IMR-90 (cell line): Measurements from ENCODE around the gene YBEY. TPM values are rescaled to one million over a fixed set of nuclear protein-coding genes. Genes with fewer than 3 reads are reported as not detected.

Source experiments
- ATAC-seq: fragments of 200-7000 bp; cut with Tn5 transposase; 2 replicates; pipeline ENCODE4 v1.9.1; 2020; ENCODE audit warnings: low read depth, mild to moderate bottlenecking, moderate library complexity
- BruUV-seq: library from RNA; stranded (reverse); fragments of 400-500 nt; replicated peaks from 2 replicates; lab custom pipeline; 2021; lab: Mats Ljungman, UMichigan
- CTCF ChIA-PET: fragments of 300-600 bp; formaldehyde crosslinking; extraction: SDS; loops from one replicate; lab custom pipeline; 2021; ENCODE audit warnings: antibody characterized with exemption; lab: Yijun Ruan, JAX
- POLR2A ChIA-PET: fragments of 300-600 bp; sonication (Branson Sonifier 250); formaldehyde crosslinking; loops from one replicate; lab custom pipeline; 2022; ENCODE audit warnings: antibody characterized with exemption; ENCODE audit not compliant: unreplicated experiment; lab: Charles Lee
- DNase-seq: peaks from one replicate; pipeline ENCODE4 v3.0.0; 2013
- H2AFZ ChIP-seq: replicated peaks from 2 replicates; pipeline ENCODE3; 2013; ENCODE audit warnings: low read length, mild to moderate bottlenecking; ENCODE audit not compliant: poor library complexity
- H2AK5ac ChIP-seq: 2 replicates; pipeline ENCODE4 v1.6.1; 2013; ENCODE audit warnings: low read depth, low read length, inconsistent platforms
- H2AK9ac ChIP-seq: replicated peaks from 2 replicates; pipeline ENCODE3; 2013; ENCODE audit warnings: mild to moderate bottlenecking, low read depth, low read length, moderate library complexity; ENCODE audit not compliant: poor library complexity
- H2BK120ac ChIP-seq: 2 replicates; pipeline ENCODE4 v1.6.1; 2013; ENCODE audit warnings: low read depth, low read length, inconsistent platforms
- H2BK15ac ChIP-seq: 3 replicates; pipeline ENCODE4 v1.6.1; 2013; ENCODE audit warnings: low read depth, low read length, inconsistent platforms
- H2BK20ac ChIP-seq: 2 replicates; pipeline ENCODE4 v1.6.1; 2013; ENCODE audit warnings: low read depth, mild to moderate bottlenecking, inconsistent platforms, low read length, moderate library complexity
- H2BK5ac ChIP-seq: 2 replicates; pipeline ENCODE4 v1.6.1; 2013; ENCODE audit warnings: mild to moderate bottlenecking, low read depth, low read length, inconsistent platforms; ENCODE audit not compliant: poor library complexity, severe bottlenecking
- H3K14ac ChIP-seq: replicated peaks from 2 replicates; pipeline ENCODE4 v1.6.1; 2013; ENCODE audit warnings: low read depth, low read length, inconsistent platforms
- H3K18ac ChIP-seq: 2 replicates; pipeline ENCODE4 v1.6.1; 2013; ENCODE audit warnings: low read depth, low read length, control low read depth
- H3K23ac ChIP-seq: 2 replicates; pipeline ENCODE4 v1.6.1; 2013; ENCODE audit warnings: low read depth, low read length, inconsistent platforms
- H3K27ac ChIP-seq: 2 replicates; pipeline ENCODE4 v1.5.1; 2013; ENCODE audit warnings: mild to moderate bottlenecking, control low read depth, low read length; ENCODE audit not compliant: insufficient read depth
- H3K27me3 ChIP-seq: 2 replicates; pipeline ENCODE4 v1.6.1; 2013; ENCODE audit warnings: low read length; ENCODE audit not compliant: control insufficient read depth, insufficient read depth
- H3K36me3 ChIP-seq: 2 replicates; pipeline ENCODE4 v1.6.1; 2013; ENCODE audit warnings: low read length, mixed read lengths; ENCODE audit not compliant: control insufficient read depth, insufficient read depth
- H3K4ac ChIP-seq: 2 replicates; pipeline ENCODE4 v1.6.1; 2013; ENCODE audit warnings: low read depth, low read length, inconsistent platforms
- H3K4me1 ChIP-seq: 2 replicates; pipeline ENCODE4 v1.6.1; 2013; ENCODE audit warnings: low read length, mixed read lengths; ENCODE audit not compliant: control insufficient read depth, insufficient read depth
- H3K4me2 ChIP-seq: 2 replicates; pipeline ENCODE4 v1.6.1; 2013; ENCODE audit warnings: low read depth, mild to moderate bottlenecking, control low read depth, low read length, moderate library complexity
- H3K4me3 ChIP-seq: 2 replicates; pipeline ENCODE4 v1.5.1; 2013; ENCODE audit warnings: low read depth, mild to moderate bottlenecking, control low read depth, low read length, moderate library complexity; ENCODE audit not compliant: insufficient read depth
- H3K56ac ChIP-seq: 2 replicates; pipeline ENCODE4 v1.6.1; 2013; ENCODE audit warnings: low read length, inconsistent platforms; ENCODE audit not compliant: insufficient read depth; ENCODE audit errors: extremely low read depth
- H3K79me1 ChIP-seq, 2 experiments: 2 replicates each; pipeline ENCODE4 v1.6.1; 2013; ENCODE audit warnings: low read length in 2 of 2, inconsistent platforms in 1 of 2, low read depth in 1 of 2
- H3K9ac ChIP-seq: 2 replicates; pipeline ENCODE4 v1.6.1; 2013; ENCODE audit warnings: low read depth, low read length, control low read depth
- H3K9me1 ChIP-seq: 2 replicates; pipeline ENCODE4 v1.6.1; 2013; ENCODE audit warnings: low read length, inconsistent platforms; ENCODE audit not compliant: insufficient read depth
- H3K9me3 ChIP-seq: 2 replicates; pipeline ENCODE4 v1.6.1; 2013; ENCODE audit warnings: low read length; ENCODE audit not compliant: control insufficient read depth, insufficient read depth
- H4K20me1 ChIP-seq: 2 replicates; pipeline ENCODE4 v1.6.1; 2013; ENCODE audit warnings: low read length, inconsistent platforms; ENCODE audit not compliant: insufficient read depth
- H4K5ac ChIP-seq: 2 replicates; pipeline ENCODE4 v1.6.1; 2013; ENCODE audit warnings: mild to moderate bottlenecking, low read depth, low read length, control low read depth
- H4K8ac ChIP-seq, 2 experiments: 2 replicates each; pipeline ENCODE4 v1.6.1; 2013; ENCODE audit warnings: low read depth in 2 of 2, low read length in 2 of 2, control low read depth in 1 of 2, inconsistent platforms in 1 of 2
- H4K91ac ChIP-seq: 2 replicates; pipeline ENCODE4 v1.6.1; 2013; ENCODE audit warnings: low read depth, low read length, inconsistent platforms; ENCODE audit not compliant: insufficient read depth
- BHLHE40 ChIP-seq: fragments of 150-350 bp; IDR thresholded peaks from 2 replicates; pipeline ENCODE4 v1.6.1; 2016; ENCODE audit warnings: mild to moderate bottlenecking, low read depth, low read length
- CEBPB ChIP-seq: IDR thresholded peaks from 2 replicates; pipeline ENCODE4 v1.6.1; 2012; ENCODE audit warnings: low read depth, low read length, improper control_type of control experiment
- FOS ChIP-seq: fragments of 150-350 bp; IDR thresholded peaks from 2 replicates; pipeline ENCODE4 v1.6.1; 2016; ENCODE audit warnings: low read depth, low read length
- MAZ ChIP-seq: IDR thresholded peaks from 2 replicates; pipeline ENCODE4 v1.6.1; 2012; ENCODE audit warnings: low read depth, mild to moderate bottlenecking, low read length, improper control_type of control experiment, moderate library complexity, borderline replicate concordance
- MXI1 ChIP-seq: IDR thresholded peaks from 2 replicates; pipeline ENCODE4 v1.6.1; 2012; ENCODE audit warnings: low read depth, mild to moderate bottlenecking, low read length, moderate library complexity, borderline replicate concordance
- NFE2L2 ChIP-seq: fragments of 150-350 bp; IDR thresholded peaks from 2 replicates; pipeline ENCODE4 v1.6.1; 2016; ENCODE audit warnings: low read depth, mild to moderate bottlenecking, low read length
- POLR2A ChIP-seq: IDR thresholded peaks from 2 replicates; pipeline ENCODE4 v1.6.1; 2012; ENCODE audit warnings: mild to moderate bottlenecking, low read depth, low read length
- RAD21 ChIP-seq: IDR thresholded peaks from 2 replicates; pipeline ENCODE4 v1.6.1; 2012; ENCODE audit warnings: low read length, improper control_type of control experiment
- RCOR1 ChIP-seq: IDR thresholded peaks from 2 replicates; pipeline ENCODE4 v1.6.1; 2012; ENCODE audit warnings: mild to moderate bottlenecking, low read length, improper control_type of control experiment; ENCODE audit not compliant: insufficient replicate concordance
- RFX5 ChIP-seq: IDR thresholded peaks from 2 replicates; pipeline ENCODE4 v1.8.0; 2012; ENCODE audit warnings: low read depth, mild to moderate bottlenecking, low read length, moderate library complexity
- SMC3 ChIP-seq: fragments of 150-350 bp; IDR thresholded peaks from 2 replicates; pipeline ENCODE4 v1.6.1; 2016; ENCODE audit warnings: low read depth, mild to moderate bottlenecking, antibody characterized with exemption, low read length, moderate library complexity
- WGBS, 2 experiments: methylation state at CpG; one replicate each; pipeline versions ENCODE4 v1.1.5 to v1.1.7; 2013; ENCODE audit warnings: missing lambda C conversion rate in 2 of 2; ENCODE audit not compliant: insufficient read length in 1 of 2; ENCODE audit errors: extremely low coverage in 2 of 2; 5-methylcytosine and 5-hydroxymethylcytosine counted together
- dilution Hi-C: fragments of 300-500 bp; cut with HindIII; formaldehyde crosslinking; loops from one replicate; pipeline ENCODE4 v1.14.3; 2018; ENCODE audit warnings: low sequenced_read_pairs; ENCODE audit not compliant: unreplicated experiment
- in situ Hi-C: fragments of 300-500 bp; cut with MboI; formaldehyde crosslinking; loops from 3 replicates; pipeline ENCODE4 v1.14.3; 2019; ENCODE audit warnings: low sequenced_read_pairs, inconsistent platforms, mixed read lengths
- intact Hi-C: fragments of 100-400 bp; cut with micrococcal nuclease; formaldehyde crosslinking; loops from 2 replicates; pipeline ENCODE4 v1.10.0; 2022
- polyA plus RNA-seq, 3 experiments: library from polyadenylated mRNA; depleted of rRNA; stranded (reverse); fragments of >200 nt; gene quantifications; 2 replicates each; pipeline ENCODE4 v1.2.3, GENCODE V29; 2012; ENCODE audit warnings: low replicate concordance in 1 of 3
- total RNA-seq: library from RNA; depleted of rRNA; stranded (reverse); fragments of >200 nt; gene quantifications from 2 replicates; pipeline ENCODE4 v1.2.3, GENCODE V29; 2012
- TF ChIP-seq, protein P1 (sequence below): fragments of 150-350 bp; IDR thresholded peaks from 2 replicates; pipeline ENCODE4 v1.6.1; 2017; ENCODE audit warnings: mild to moderate bottlenecking, antibody characterized with exemption, low read length, low read depth
- TF ChIP-seq, protein P2 (sequence below): conservative IDR thresholded peaks from 2 replicates; pipeline ENCODE4 v1.5.1; 2012; ENCODE audit warnings: mild to moderate bottlenecking, low read depth, low read length, improper control_type of control experiment

Gene YBEY
- total and polyA plus RNA-seq, 2 of the 4 experiments (the other 2 are of a cell fraction): 5.9 to 26.2 TPM

DNA sequence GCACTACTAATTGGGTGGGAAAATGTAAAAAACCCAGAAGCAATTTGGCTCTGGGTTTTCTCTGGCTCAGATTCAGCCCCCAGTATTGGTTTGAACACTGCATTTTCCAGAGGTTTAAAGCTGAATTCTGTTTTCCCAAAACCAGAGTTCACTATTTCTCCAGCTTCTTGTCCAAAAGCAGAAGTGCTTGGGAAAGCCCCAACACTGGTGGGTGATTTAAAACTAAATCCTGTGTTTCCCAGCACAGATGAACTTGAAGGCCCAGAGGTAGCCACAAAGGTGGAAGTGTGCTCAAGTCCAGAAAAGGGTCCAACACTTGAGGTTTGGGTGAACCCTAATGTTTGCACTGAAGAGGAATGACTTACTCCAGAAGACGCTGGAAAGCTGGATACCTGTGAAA lies 1.4 kb upstream of the YBEY start:
- dilution Hi-C loops (no loop called here), intact Hi-C loops (loop anchor here (1.0 to 5.0 kb wide), 3 partner anchors 41 to 312 kb away; no protein-coding TSS in a partner anchor)

More for the DNA sequence above, 1.4 kb upstream of the YBEY start:
- Histone ChIP-seq H4K5ac (no peak overlapping the region), H2AK5ac (no peak overlapping the region; the same call in 1 of the 2 replicates), H3K4me2 (peak overlapping the region; percentile 79), H3K9ac (peak overlapping the region; percentile 14; the same call in 1 of the 2 replicates), H3K18ac (no peak overlapping the region), H3K23ac (peak overlapping the region; percentile 6), H3K14ac (no peak overlapping the region; the same call in 1 of the 2 replicates), H4K20me1 (peaks cover 15% of the 10 kb centered on the region), H3K36me3 (peaks cover 25% of the 10 kb centered on the region), H4K8ac (no peak overlapping the region), H3K9me1 (peaks cover 12% of the 10 kb centered on the region), H2AK9ac (peak overlapping the region; percentile 80), H2BK20ac (no peak overlapping the region), H4K91ac (no peak overlapping the region), H3K27ac (no peak overlapping the region), H2BK15ac (no peak overlapping the region), H2BK5ac (no peak overlapping the region), H2AFZ (no peak overlapping the region), H3K56ac (0 out of 2 replicates have a peak overlapping the region, but pooled peaks have one; percentile 17), H3K79me1 (peaks cover 13 to 63% of the 10 kb centered on the region in 2 experiments), H3K4ac (no peak overlapping the region), H2BK120ac (no peak overlapping the region), H3K27me3 (no peaks in the 10 kb centered on the region), H3K9me3 (no peaks in the 10 kb centered on the region), H3K4me3 (peak overlapping the region; percentile 69; the same call in 1 of the 2 replicates), H3K4me1 (peaks cover 12% of the 10 kb centered on the region)
- WGBS, 2 experiments: 100% methylated on average over 1 of the region's 1 CpG; no CpG with 5 or more reads in 1 of the 2 experiments
- ChIA-PET POLR2A (no interaction called here), CTCF (no interaction called here)
- in situ Hi-C loops: no loop called here
- no peak for TF ChIP-seq MAZ
- no peak for TF ChIP-seq FOS
- no peak for TF ChIP-seq BHLHE40
- no peak for TF ChIP-seq NFE2L2
- TF ChIP-seq POLR2A: no peak
- TF ChIP-seq, protein P1, sequence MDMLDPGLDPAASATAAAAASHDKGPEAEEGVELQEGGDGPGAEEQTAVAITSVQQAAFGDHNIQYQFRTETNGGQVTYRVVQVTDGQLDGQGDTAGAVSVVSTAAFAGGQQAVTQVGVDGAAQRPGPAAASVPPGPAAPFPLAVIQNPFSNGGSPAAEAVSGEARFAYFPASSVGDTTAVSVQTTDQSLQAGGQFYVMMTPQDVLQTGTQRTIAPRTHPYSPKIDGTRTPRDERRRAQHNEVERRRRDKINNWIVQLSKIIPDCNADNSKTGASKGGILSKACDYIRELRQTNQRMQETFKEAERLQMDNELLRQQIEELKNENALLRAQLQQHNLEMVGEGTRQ: no peak
- no peak for TF ChIP-seq RAD21
- TF ChIP-seq, protein P2, sequence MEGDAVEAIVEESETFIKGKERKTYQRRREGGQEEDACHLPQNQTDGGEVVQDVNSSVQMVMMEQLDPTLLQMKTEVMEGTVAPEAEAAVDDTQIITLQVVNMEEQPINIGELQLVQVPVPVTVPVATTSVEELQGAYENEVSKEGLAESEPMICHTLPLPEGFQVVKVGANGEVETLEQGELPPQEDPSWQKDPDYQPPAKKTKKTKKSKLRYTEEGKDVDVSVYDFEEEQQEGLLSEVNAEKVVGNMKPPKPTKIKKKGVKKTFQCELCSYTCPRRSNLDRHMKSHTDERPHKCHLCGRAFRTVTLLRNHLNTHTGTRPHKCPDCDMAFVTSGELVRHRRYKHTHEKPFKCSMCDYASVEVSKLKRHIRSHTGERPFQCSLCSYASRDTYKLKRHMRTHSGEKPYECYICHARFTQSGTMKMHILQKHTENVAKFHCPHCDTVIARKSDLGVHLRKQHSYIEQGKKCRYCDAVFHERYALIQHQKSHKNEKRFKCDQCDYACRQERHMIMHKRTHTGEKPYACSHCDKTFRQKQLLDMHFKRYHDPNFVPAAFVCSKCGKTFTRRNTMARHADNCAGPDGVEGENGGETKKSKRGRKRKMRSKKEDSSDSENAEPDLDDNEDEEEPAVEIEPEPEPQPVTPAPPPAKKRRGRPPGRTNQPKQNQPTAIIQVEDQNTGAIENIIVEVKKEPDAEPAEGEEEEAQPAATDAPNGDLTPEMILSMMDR: no peak
- no peak for TF ChIP-seq MXI1
- no peak for TF ChIP-seq RFX5
- no peak for TF ChIP-seq RCOR1
- no peak for TF ChIP-seq SMC3
- no peak for TF ChIP-seq CEBPB
- ATAC-seq (no peak), DNase-seq (no peak)
- TSS peak; percentile 75 for BruUV-seq
